HAP-1 (cell line): ENCODE measurements around the gene PRAMEF1.
A peak's percentile ranks its signal among the peaks of the same experiment; 100 is the strongest.
"Not testable (repeated sequence)": the region's sequence is repeated elsewhere in the genome, so short reads cannot be mapped to it uniquely, and the experiment has no call there.

Experiments used
- DNase-seq, 2 experiments: peaks; one replicate each; pipeline ENCODE4 v3.0.0-alpha.2; 2016 to 2020; ENCODE audit warnings: low spot score in 2 of 2
- H3K27me3 ChIP-seq: fragments of 250-450 bp; sonication (Bioruptor Pico); 2 replicates; pipeline ENCODE4 v1.5.1; 2020; ENCODE audit warnings: low read depth, mild to moderate bottlenecking, moderate library complexity
- H3K36me3 ChIP-seq: fragments of 250-450 bp; sonication (Bioruptor Pico); replicated peaks from 2 replicates; pipeline ENCODE4 v1.5.1; 2020; ENCODE audit warnings: mild to moderate bottlenecking
- H3K4me1 ChIP-seq: fragments of 250-450 bp; sonication (Bioruptor Pico); 2 replicates; pipeline ENCODE4 v1.5.1; 2020; ENCODE audit warnings: mild to moderate bottlenecking
- H3K4me3 ChIP-seq: fragments of 250-450 bp; sonication (Bioruptor Pico); 2 replicates; pipeline ENCODE4 v1.5.1; 2020; ENCODE audit warnings: mild to moderate bottlenecking, moderate library complexity
- H3K9me3 ChIP-seq: fragments of 250-450 bp; sonication (Bioruptor Pico); 2 replicates; pipeline ENCODE4 v1.5.1; 2020; ENCODE audit warnings: mild to moderate bottlenecking, moderate library complexity
- in situ Hi-C: fragments of 300-500 bp; cut with MboI; formaldehyde crosslinking; loops from 3 replicates; pipeline ENCODE4 v1.14.3; 2020; ENCODE audit warnings: low sequenced_read_pairs, inconsistent platforms, mixed read lengths

Gene PRAMEF1

DNA sequence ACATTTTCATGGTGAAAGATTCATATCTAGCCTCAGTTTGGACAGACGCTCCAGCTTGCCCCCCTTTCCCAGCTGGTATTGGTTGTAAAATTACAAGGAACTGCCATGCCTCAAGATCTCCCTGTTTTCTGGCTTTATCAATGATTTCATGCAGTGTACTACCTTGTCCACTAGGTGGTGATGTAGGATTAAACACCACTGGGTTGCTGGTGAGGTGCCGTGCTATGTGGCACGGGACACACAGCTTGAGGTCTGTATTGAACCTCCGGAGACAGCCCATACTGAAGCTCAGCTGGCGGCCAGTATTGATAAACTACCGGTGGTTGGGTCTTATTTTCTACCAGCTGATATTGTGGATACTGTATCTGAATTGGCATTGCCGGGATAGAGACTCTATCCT, 7.4 kb upstream of the PRAMEF1 start:
- in situ Hi-C loops: loop anchor here (25.0 kb wide), 1 partner anchor 671 kb away; no protein-coding TSS in a partner anchor

GRCh38 chr1:12784729-12785128, 6.5 kb upstream of the PRAMEF1 start:
- not testable (repeated sequence) for H3K27me3 ChIP-seq, DNase-seq, H3K4me3 ChIP-seq, H3K36me3 ChIP-seq, H3K4me1 ChIP-seq, H3K9me3 ChIP-seq
- in situ Hi-C loops: loop anchor here (25.0 kb wide), 1 partner anchor 672 kb away; no protein-coding TSS in a partner anchor

More for the DNA sequence above, 7.4 kb upstream of the PRAMEF1 start:
- H3K4me3 ChIP-seq, H3K27me3 ChIP-seq, H3K9me3 ChIP-seq, H3K4me1 ChIP-seq, H3K36me3 ChIP-seq: not testable (repeated sequence)
- DNase-seq: peak in 1 of 2 experiments; percentile 32

GRCh38 chr1:12798911-12799310, 7.7 kb downstream of the PRAMEF1 start:
- H3K4me3 ChIP-seq: no peak overlapping the region
- H3K27me3 ChIP-seq: no peaks in the 10 kb centered on the region
- H3K4me1 ChIP-seq: no peaks in the 10 kb centered on the region
- in situ Hi-C loops: loop anchor here (25.0 kb wide), 1 partner anchor 687 kb away; no protein-coding TSS in a partner anchor
- H3K9me3 ChIP-seq: no peaks in the 10 kb centered on the region
- no peaks in the 10 kb centered on the region for H3K36me3 ChIP-seq
- no peak for DNase-seq

DNA sequence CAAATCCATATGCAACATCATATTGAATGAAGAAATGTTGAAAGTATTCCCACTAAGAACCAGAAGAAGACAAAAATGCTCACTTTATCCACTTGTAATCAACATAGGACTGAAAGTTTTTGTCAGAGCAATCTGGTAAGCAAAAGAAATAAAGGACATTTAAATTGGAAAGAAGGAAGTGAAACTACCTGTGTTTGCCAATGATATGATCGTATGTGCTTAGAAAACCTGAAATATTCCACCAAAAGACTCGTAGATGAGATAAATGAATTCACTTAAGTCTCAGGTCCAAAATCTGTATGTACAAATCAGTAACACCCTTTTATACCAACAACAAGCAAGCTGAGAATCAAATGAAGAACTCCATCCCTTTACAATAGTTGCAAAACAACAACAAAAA, 8.5 kb downstream of the PRAMEF1 start:
- Histone ChIP-seq H3K9me3 (no peaks in the 10 kb centered on the region), H3K27me3 (no peaks in the 10 kb centered on the region), H3K4me3 (no peak overlapping the region), H3K4me1 (no peaks in the 10 kb centered on the region), H3K36me3 (no peaks in the 10 kb centered on the region)
- DNase-seq: no peak
- in situ Hi-C loops: loop anchor here (25.0 kb wide), 1 partner anchor 687 kb away; no protein-coding TSS in a partner anchor

- Histone ChIP-seq H3K4me3 (no peak overlapping the region), H3K4me1 (no peaks in the 10 kb centered on the region), H3K9me3 (no peaks in the 10 kb centered on the region), H3K36me3 (no peaks in the 10 kb centered on the region), H3K27me3 (no peaks in the 10 kb centered on the region)
- DNase-seq: no peak
- in situ Hi-C loops: no loop called here
Observed at GRCh38 chr1:12809933-12810332, 18.7 kb downstream of the PRAMEF1 start.

- Histone ChIP-seq H3K36me3 (no peaks in the 10 kb centered on the region), H3K4me3 (no peak overlapping the region), H3K9me3 (no peaks in the 10 kb centered on the region), H3K27me3 (no peaks in the 10 kb centered on the region), H3K4me1 (no peaks in the 10 kb centered on the region)
- in situ Hi-C loops: no loop called here
- no peak for DNase-seq
Observed at GRCh38 chr1:12810691-12811408, 19.7 kb downstream of the PRAMEF1 start.

- H3K4me3 ChIP-seq: no peak overlapping the region
- H3K4me1 ChIP-seq: no peaks in the 10 kb centered on the region
- H3K27me3 ChIP-seq: no peaks in the 10 kb centered on the region
- H3K36me3 ChIP-seq: no peaks in the 10 kb centered on the region
- no peak for DNase-seq
- no peaks in the 10 kb centered on the region for H3K9me3 ChIP-seq
- in situ Hi-C loops: no loop called here
Observed at GRCh38 chr1:12811409-12811784, 20.2 kb downstream of the PRAMEF1 start.

DNA sequence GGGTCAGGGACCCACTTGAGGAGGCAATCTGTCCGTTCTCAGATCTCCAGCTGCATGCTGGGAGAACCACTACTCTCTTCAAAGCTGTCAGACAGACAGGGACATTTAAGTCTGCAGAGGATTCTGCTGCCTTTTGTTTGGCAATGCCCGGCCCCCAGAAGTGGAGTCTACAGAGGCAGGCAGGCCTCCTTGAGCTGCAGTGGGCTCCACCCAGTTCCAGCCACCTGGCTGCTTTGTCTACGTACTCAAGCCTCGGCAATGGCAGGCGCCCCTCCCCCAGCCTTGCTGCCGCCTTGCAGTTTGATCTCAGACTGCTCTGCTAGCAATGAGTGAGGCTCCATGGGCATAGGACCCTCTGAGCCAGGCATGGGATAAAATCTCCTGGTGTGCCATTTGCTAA, 27.9 kb downstream of the PRAMEF1 start:
- DNase-seq, H3K36me3 ChIP-seq, H3K4me1 ChIP-seq, H3K4me3 ChIP-seq, in situ Hi-C loops, H3K9me3 ChIP-seq, H3K27me3 ChIP-seq: not testable (repeated sequence)

- DNase-seq, H3K27me3 ChIP-seq, H3K9me3 ChIP-seq, in situ Hi-C loops, H3K36me3 ChIP-seq, H3K4me3 ChIP-seq, H3K4me1 ChIP-seq: not testable (repeated sequence)
Observed at GRCh38 chr1:12831310-12831709, 40.1 kb downstream of the PRAMEF1 start, which contains the start of gene PRAMEF11. Gene PRAMEF11, minus strand, starts transcription at chr1:12831410. Its CDS starts 2,621 bp downstream, at chr1:12828789.

DNA sequence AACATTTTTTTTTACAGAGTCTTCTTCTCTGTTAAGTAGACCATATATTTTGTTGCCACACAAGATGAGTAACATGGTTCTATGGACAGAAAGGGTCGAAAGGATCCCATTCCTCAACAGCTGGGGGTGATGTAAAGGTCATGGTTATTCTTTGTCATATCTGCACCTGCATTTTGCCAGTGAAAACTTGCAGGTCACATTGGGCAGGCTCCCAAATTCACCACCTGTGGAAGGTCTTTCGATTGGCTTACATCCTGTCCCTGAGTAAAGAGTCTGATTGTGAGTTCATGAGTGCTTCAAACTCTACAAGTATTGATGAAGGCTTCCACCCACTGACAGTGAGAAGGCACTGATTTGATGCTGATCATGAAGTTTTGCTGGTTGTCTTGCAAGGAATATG, 42.1 kb downstream of the PRAMEF1 start:
- H3K4me1 ChIP-seq, DNase-seq, in situ Hi-C loops, H3K27me3 ChIP-seq, H3K9me3 ChIP-seq, H3K4me3 ChIP-seq, H3K36me3 ChIP-seq: not testable (repeated sequence)
